Measurements from ENCODE around the gene OLFML3. TPM values are rescaled to one million over a fixed set of nuclear protein-coding genes. Genes with fewer than 3 reads are reported as not detected.
A peak's percentile ranks its signal among the peaks of the same experiment; 100 is the strongest.

OLFML3 gene
- total and polyA plus RNA-seq, 7 experiments from 2014 or later = 0.24 to 1.8 (median 1.1) TPM; not detected in 2

- Mint-ChIP-seq H3K9me3 (peaks cover 0 to 3% (median 0%) of the 10 kb centered on the region in 11 donors), H3K4me1 (peaks cover 0 to 8% (median 0%) of the 10 kb centered on the region in 7 donors), H3K4me3 (no peak overlapping the region), H3K27ac (no peak overlapping the region), H3K27me3 (peaks cover 0 to 4% (median 0%) of the 10 kb centered on the region in 5 donors), H3K36me3 (peaks cover 0 to 4% (median 0%) of the 10 kb centered on the region in 5 donors)
- Histone ChIP-seq H3K27me3 (ENCODE audit: control insufficient read depth in 2 of 2, insufficient read depth in 2 of 2, low read length in 2 of 2) (no peaks in the 10 kb centered on the region), H3K4me1 (ENCODE audit: control insufficient read depth in 2 of 2, insufficient read depth in 2 of 2, low read length in 2 of 2) (no peaks in the 10 kb centered on the region), H3K27ac (ENCODE audit: low read depth, low read length) (no peak overlapping the region), H3K4me3 (ENCODE audit: low read length) (no peak overlapping the region), H3K36me3 (ENCODE audit: control insufficient read depth in 2 of 3, insufficient read depth in 3 of 3, low read length in 3 of 3) (no peaks in the 10 kb centered on the region), H3K9me3 (ENCODE audit: control insufficient read depth in 2 of 3, low read length in 3 of 3) (no peaks in the 10 kb centered on the region)
- CTCF ChIA-PET = interaction anchor here (0.6 kb wide), 1 partner anchor 1401 kb away, joined by 3 read pairs; no protein-coding TSS in a partner anchor
- ATAC-seq = no peak
- POLR2A ChIA-PET = interaction anchor here (0.7 kb wide), 1 partner anchor 355 kb away, joined by 3 read pairs; no protein-coding TSS in a partner anchor
- no peak for DNase-seq
- intact Hi-C loops (cut with micrococcal nuclease) = no loop called here
Observed at GRCh38 chr1:113986802-113987201, 7.5 kb downstream of the OLFML3 start.

- H3K27ac ChIP-seq (ENCODE audit: low read depth, low read length) = no peak overlapping the region
- no peaks in the 10 kb centered on the region for H3K9me3 ChIP-seq (ENCODE audit: control insufficient read depth in 2 of 3, low read length in 3 of 3)
- no peak overlapping the region for H3K4me3 ChIP-seq (ENCODE audit: low read length)
- POLR2A ChIA-PET = no interaction called here
- peaks cover 0 to 4% (median 0%) of the 10 kb centered on the region in 5 donors for H3K27me3 Mint-ChIP-seq
- DNase-seq (no peak), ATAC-seq (no peak)
- no peaks in the 10 kb centered on the region for H3K27me3 ChIP-seq (ENCODE audit: control insufficient read depth in 2 of 2, insufficient read depth in 2 of 2, low read length in 2 of 2)
- CTCF ChIA-PET = no interaction called here
- no peaks in the 10 kb centered on the region for H3K36me3 ChIP-seq (ENCODE audit: control insufficient read depth in 2 of 3, insufficient read depth in 3 of 3, low read length in 3 of 3)
- no peak overlapping the region for H3K4me3 Mint-ChIP-seq
- H3K9me3 Mint-ChIP-seq = peaks cover 0 to 3% (median 0%) of the 10 kb centered on the region in 11 donors
- H3K4me1 Mint-ChIP-seq = peaks cover 0 to 6% (median 0%) of the 10 kb centered on the region in 7 donors
- H3K36me3 Mint-ChIP-seq = peaks cover 0 to 4% (median 0%) of the 10 kb centered on the region in 5 donors
- intact Hi-C loops (cut with micrococcal nuclease) = no loop called here
- no peaks in the 10 kb centered on the region for H3K4me1 ChIP-seq (ENCODE audit: control insufficient read depth in 2 of 2, insufficient read depth in 2 of 2, low read length in 2 of 2)
- H3K27ac Mint-ChIP-seq = no peak overlapping the region
Observed at GRCh38 chr1:113987259-113987658, 8.0 kb downstream of the OLFML3 start.

GRCh38 chr1:113990530-113990929 is 11.3 kb downstream of the OLFML3 start:
- intact Hi-C loops (cut with micrococcal nuclease) = no loop called here
- CTCF ChIA-PET = interaction anchor here (0.7 to 1.0 kb wide), 2 partner anchors 12 to 681 kb away, joined by 3 read pairs; no protein-coding TSS in a partner anchor
- DNase-seq (no peak), ATAC-seq (no peak)
- Histone ChIP-seq H3K4me3 (ENCODE audit: low read length) (no peak overlapping the region), H3K36me3 (ENCODE audit: control insufficient read depth in 2 of 3, insufficient read depth in 3 of 3, low read length in 3 of 3) (no peaks in the 10 kb centered on the region), H3K9me3 (ENCODE audit: control insufficient read depth in 2 of 3, low read length in 3 of 3) (peaks cover 0 to 24% (median 0%) of the 10 kb centered on the region in 3 experiments), H3K27ac (ENCODE audit: low read depth, low read length) (no peak overlapping the region), H3K4me1 (ENCODE audit: control insufficient read depth in 2 of 2, insufficient read depth in 2 of 2, low read length in 2 of 2) (no peaks in the 10 kb centered on the region), H3K27me3 (ENCODE audit: control insufficient read depth in 2 of 2, insufficient read depth in 2 of 2, low read length in 2 of 2) (no peaks in the 10 kb centered on the region)
- Mint-ChIP-seq H3K4me1 (no peaks in the 10 kb centered on the region), H3K9me3 (peaks cover 9 to 27% (median 16%) of the 10 kb centered on the region in 11 donors), H3K27me3 (peaks cover 0 to 8% (median 2%) of the 10 kb centered on the region in 5 donors), H3K36me3 (peaks cover 0 to 19% (median 13%) of the 10 kb centered on the region in 5 donors), H3K4me3 (no peak overlapping the region), H3K27ac (peak overlapping the region in 1 of 9 donors; percentile 52)
- POLR2A ChIA-PET = no interaction called here

GRCh38 chr1:113990961-113991360 is 11.7 kb downstream of the OLFML3 start:
- ChIA-PET CTCF (interaction anchor here (0.5 kb wide), 1 partner anchor 13 kb away, joined by 3 read pairs; no protein-coding TSS in a partner anchor), POLR2A (no interaction called here)
- H3K9me3 ChIP-seq (ENCODE audit: control insufficient read depth in 2 of 3, low read length in 3 of 3) = peaks cover 0 to 25% (median 0%) of the 10 kb centered on the region in 3 experiments
- Mint-ChIP-seq H3K4me1 (no peaks in the 10 kb centered on the region), H3K9me3 (peaks cover 10 to 31% (median 18%) of the 10 kb centered on the region in 11 donors), H3K4me3 (no peak overlapping the region), H3K27ac (peak overlapping the region in 1 of 9 donors; percentile 52), H3K27me3 (peaks cover 0 to 8% (median 2%) of the 10 kb centered on the region in 5 donors), H3K36me3 (peaks cover 0 to 21% (median 13%) of the 10 kb centered on the region in 5 donors)
- H3K27me3 ChIP-seq (ENCODE audit: control insufficient read depth in 2 of 2, insufficient read depth in 2 of 2, low read length in 2 of 2) = no peaks in the 10 kb centered on the region
- no peaks in the 10 kb centered on the region for H3K36me3 ChIP-seq (ENCODE audit: control insufficient read depth in 2 of 3, insufficient read depth in 3 of 3, low read length in 3 of 3)
- ATAC-seq (no peak), DNase-seq (no peak)
- no peak overlapping the region for H3K4me3 ChIP-seq (ENCODE audit: low read length)
- intact Hi-C loops (cut with micrococcal nuclease) = no loop called here
- H3K4me1 ChIP-seq (ENCODE audit: control insufficient read depth in 2 of 2, insufficient read depth in 2 of 2, low read length in 2 of 2) = no peaks in the 10 kb centered on the region
- H3K27ac ChIP-seq (ENCODE audit: low read depth, low read length) = no peak overlapping the region

GRCh38 chr1:113991467-113991997 is 12.3 kb downstream of the OLFML3 start:
- CTCF ChIA-PET = interaction anchor here (0.5 kb wide), 1 partner anchor 14 kb away, joined by 3 read pairs; no protein-coding TSS in a partner anchor
- H3K36me3 ChIP-seq (ENCODE audit: control insufficient read depth in 2 of 3, insufficient read depth in 3 of 3, low read length in 3 of 3) = no peaks in the 10 kb centered on the region
- peaks cover 0 to 25% (median 0%) of the 10 kb centered on the region in 3 experiments for H3K9me3 ChIP-seq (ENCODE audit: control insufficient read depth in 2 of 3, low read length in 3 of 3)
- intact Hi-C loops (cut with micrococcal nuclease) = no loop called here
- Mint-ChIP-seq H3K4me1 (no peaks in the 10 kb centered on the region), H3K27ac (no peak overlapping the region), H3K4me3 (no peak overlapping the region), H3K36me3 (peaks cover 0 to 21% (median 13%) of the 10 kb centered on the region in 5 donors), H3K9me3 (peaks cover 10 to 36% (median 18%) of the 10 kb centered on the region in 11 donors), H3K27me3 (peaks cover 0 to 8% (median 2%) of the 10 kb centered on the region in 5 donors)
- no peak for DNase-seq
- H3K4me3 ChIP-seq (ENCODE audit: low read length) = no peak overlapping the region
- POLR2A ChIA-PET = no interaction called here
- H3K27me3 ChIP-seq (ENCODE audit: control insufficient read depth in 2 of 2, insufficient read depth in 2 of 2, low read length in 2 of 2) = no peaks in the 10 kb centered on the region
- ATAC-seq = no peak
- no peaks in the 10 kb centered on the region for H3K4me1 ChIP-seq (ENCODE audit: control insufficient read depth in 2 of 2, insufficient read depth in 2 of 2, low read length in 2 of 2)
- H3K27ac ChIP-seq (ENCODE audit: low read depth, low read length) = no peak overlapping the region

- H3K36me3 ChIP-seq (ENCODE audit: control insufficient read depth in 2 of 3, insufficient read depth in 3 of 3, low read length in 3 of 3) = no peaks in the 10 kb centered on the region
- no peaks in the 10 kb centered on the region for H3K4me1 ChIP-seq (ENCODE audit: control insufficient read depth in 2 of 2, insufficient read depth in 2 of 2, low read length in 2 of 2)
- DNase-seq (no peak), ATAC-seq (no peak)
- intact Hi-C loops (cut with micrococcal nuclease) = no loop called here
- H3K9me3 Mint-ChIP-seq = peaks cover 10 to 36% (median 18%) of the 10 kb centered on the region in 11 donors
- no peak overlapping the region for H3K4me3 Mint-ChIP-seq
- H3K9me3 ChIP-seq (ENCODE audit: control insufficient read depth in 2 of 3, low read length in 3 of 3) = peaks cover 0 to 25% (median 0%) of the 10 kb centered on the region in 3 experiments
- no peak overlapping the region for H3K27ac Mint-ChIP-seq
- no peak overlapping the region for H3K27ac ChIP-seq (ENCODE audit: low read depth, low read length)
- no peaks in the 10 kb centered on the region for H3K27me3 ChIP-seq (ENCODE audit: control insufficient read depth in 2 of 2, insufficient read depth in 2 of 2, low read length in 2 of 2)
- ChIA-PET CTCF (no interaction called here), POLR2A (no interaction called here)
- H3K4me1 Mint-ChIP-seq = peaks cover 0 to 5% (median under 1%) of the 10 kb centered on the region in 7 donors
- H3K4me3 ChIP-seq (ENCODE audit: low read length) = no peak overlapping the region
- H3K27me3 Mint-ChIP-seq = peaks cover 0 to 12% (median 2%) of the 10 kb centered on the region in 5 donors
- H3K36me3 Mint-ChIP-seq = peaks cover 0 to 21% (median 13%) of the 10 kb centered on the region in 5 donors
Observed at GRCh38 chr1:113993072-113993471, 13.8 kb downstream of the OLFML3 start.

Data from naive thymus-derived CD4-positive, alpha-beta T cell (primary cell).